GM23248 (cell line): ENCODE measurements around the gene TYRP1. TPM values are rescaled to one million over a fixed set of nuclear protein-coding genes. Genes with fewer than 3 reads are reported as not detected.

ENCODE experiments used
- DNase-seq: peaks from one replicate; pipeline ENCODE4 v3.0.0-alpha.2; 2015
- H2AFZ ChIP-seq: fragments of 200-600 bp; sonication (generic); 2 replicates; pipeline ENCODE4 v1.6.1; 2016; ENCODE audit warnings: antibody characterized with exemption
- H3F3A ChIP-seq: fragments of 200-600 bp; sonication (generic); 2 replicates; pipeline ENCODE4 v1.6.1; 2016; ENCODE audit warnings: mild to moderate bottlenecking, antibody characterized with exemption, mixed run types; ENCODE audit not compliant: insufficient read depth
- H3K27ac ChIP-seq: fragments of 200-600 bp; sonication (generic); 2 replicates; pipeline ENCODE4 v1.5.1; 2016; ENCODE audit warnings: mild to moderate bottlenecking
- H3K27me3 ChIP-seq: fragments of 200-600 bp; sonication (generic); replicated peaks from 2 replicates; pipeline ENCODE4 v1.6.1; 2016; ENCODE audit warnings: mild to moderate bottlenecking; ENCODE audit not compliant: insufficient read depth
- H3K36me3 ChIP-seq: fragments of 200-600 bp; sonication (generic); 2 replicates; pipeline ENCODE4 v1.6.1; 2016; ENCODE audit warnings: low read depth, mild to moderate bottlenecking
- H3K4me1 ChIP-seq: fragments of 200-600 bp; sonication (generic); 2 replicates; pipeline ENCODE4 v1.6.1; 2016; ENCODE audit warnings: mild to moderate bottlenecking; ENCODE audit not compliant: insufficient read depth
- H3K4me2 ChIP-seq: fragments of 200-600 bp; sonication (generic); one replicate; pipeline ENCODE4 v1.6.1; 2016; ENCODE audit warnings: mild to moderate bottlenecking; ENCODE audit not compliant: unreplicated experiment
- H3K4me3 ChIP-seq: fragments of 200-600 bp; sonication (generic); 2 replicates; pipeline ENCODE4 v1.5.1; 2016; ENCODE audit warnings: mild to moderate bottlenecking
- H3K79me2 ChIP-seq: fragments of 200-600 bp; sonication (generic); 2 replicates; pipeline ENCODE4 v1.6.1; 2016; ENCODE audit warnings: mild to moderate bottlenecking; ENCODE audit not compliant: insufficient read depth
- H3K9ac ChIP-seq: fragments of 200-600 bp; sonication (generic); 2 replicates; pipeline ENCODE4 v1.6.1; 2016; ENCODE audit warnings: mild to moderate bottlenecking
- H3K9me2 ChIP-seq: fragments of 200-600 bp; sonication (generic); 2 replicates; pipeline ENCODE4 v1.6.1; 2016; ENCODE audit warnings: mixed run types, mild to moderate bottlenecking, moderate library complexity; ENCODE audit not compliant: insufficient read depth
- H3K9me3 ChIP-seq: fragments of 200-600 bp; sonication (generic); one replicate; pipeline ENCODE4 v1.6.1; 2017; ENCODE audit warnings: low read depth
- H4K20me1 ChIP-seq: fragments of 200-600 bp; sonication (generic); 2 replicates; pipeline ENCODE4 v1.6.0; 2016; ENCODE audit not compliant: insufficient read depth
- EZH2 ChIP-seq: fragments of 200-600 bp; sonication (generic); IDR thresholded peaks from 2 replicates; pipeline ENCODE4 v1.6.1; 2018; ENCODE audit warnings: antibody characterized with exemption, mild to moderate bottlenecking; ENCODE audit not compliant: insufficient read depth, poor library complexity, severe bottlenecking
- EZH2phosphoT487 ChIP-seq: fragments of 200-600 bp; sonication (generic); IDR thresholded peaks from 2 replicates; pipeline ENCODE4 v1.6.1; 2018; ENCODE audit warnings: antibody characterized with exemption, moderate library complexity, mild to moderate bottlenecking, low read depth; ENCODE audit not compliant: insufficient read depth
- WGBS, 2 experiments: methylation state at CpG; one replicate each; pipeline ENCODE4 v1.1.6; 2015 to 2017; ENCODE audit warnings: low lambda C conversion rate in 2 of 2, low coverage in 1 of 2; ENCODE audit errors: missing lambda C conversion rate in 2 of 2; 5-methylcytosine and 5-hydroxymethylcytosine counted together
- in situ Hi-C: fragments of 300-500 bp; cut with MboI; formaldehyde crosslinking; loops from 2 replicates; pipeline ENCODE4 v1.15.0; 2020
- polyA plus RNA-seq: library from polyadenylated mRNA; unstranded; fragments of >200 nt; fragmentation: Nextera tagmentation; extraction: Ambion mirVana; gene quantifications from 2 replicates; pipeline ENCODE4 v1.2.1, GENCODE V29; 2016
- total RNA-seq: library from RNA; depleted of rRNA; stranded (reverse); fragments of >200 nt; shearing (Covaris generic); gene quantifications from 2 replicates; pipeline ENCODE4 v1.2.3, GENCODE V29; 2014

TYRP1 gene
- total and polyA plus RNA-seq, 2 experiments from 2014 or later = not detected

GRCh38 chr9:12739014-12739652 is 45.9 kb downstream of the TYRP1 start:
- no peaks in the 10 kb centered on the region for H3K27me3 ChIP-seq
- no peaks in the 10 kb centered on the region for H3K36me3 ChIP-seq
- TF ChIP-seq EZH2 (no peak), EZH2phosphoT487 (no peak)
- H3K4me2 ChIP-seq = no peak overlapping the region
- DNase-seq = peak; percentile 63
- H3K9me2 ChIP-seq = no peaks in the 10 kb centered on the region
- no peaks in the 10 kb centered on the region for H4K20me1 ChIP-seq
- H3K79me2 ChIP-seq = no peaks in the 10 kb centered on the region
- peaks cover 19% of the 10 kb centered on the region for H3K4me1 ChIP-seq
- H2AFZ ChIP-seq = no peak overlapping the region
- no peak overlapping the region for H3K4me3 ChIP-seq
- H3K9me3 ChIP-seq = no peaks in the 10 kb centered on the region
- H3K9ac ChIP-seq = no peak overlapping the region
- H3F3A ChIP-seq = 0 out of 2 replicates have a peak, but pooled peaks cover 9% of the 10 kb centered on the region
- in situ Hi-C loops = no loop called here
- H3K27ac ChIP-seq = peak overlapping the region; percentile 0; the same call in 1 of the 2 replicates

GRCh38 chr9:12740845-12741244 is 47.7 kb downstream of the TYRP1 start:
- Histone ChIP-seq H3K4me3 (no peak overlapping the region), H3K9me3 (no peaks in the 10 kb centered on the region), H3F3A (0 out of 2 replicates have a peak, but pooled peaks cover 9% of the 10 kb centered on the region), H2AFZ (no peak overlapping the region), H3K9ac (no peak overlapping the region), H3K79me2 (no peaks in the 10 kb centered on the region), H3K27me3 (no peaks in the 10 kb centered on the region), H3K4me2 (peak overlapping the region; percentile 43), H4K20me1 (no peaks in the 10 kb centered on the region), H3K9me2 (no peaks in the 10 kb centered on the region), H3K4me1 (peaks cover 19% of the 10 kb centered on the region), H3K27ac (no peak overlapping the region), H3K36me3 (no peaks in the 10 kb centered on the region)
- WGBS, 2 experiments = 66 to 75% methylated on average over 2 of the region's 2 CpGs
- TF ChIP-seq EZH2phosphoT487 = no peak
- no peak for TF ChIP-seq EZH2
- in situ Hi-C loops = no loop called here
- DNase-seq = peak; percentile 72

GRCh38 chr9:12748016-12748415 is 54.8 kb downstream of the TYRP1 start:
- Histone ChIP-seq H4K20me1 (no peaks in the 10 kb centered on the region), H3K36me3 (no peaks in the 10 kb centered on the region), H3K9ac (no peak overlapping the region), H3K4me3 (no peak overlapping the region), H3K79me2 (no peaks in the 10 kb centered on the region), H3K9me3 (no peaks in the 10 kb centered on the region), H3K27ac (peak overlapping the region; percentile 46), H3K27me3 (no peaks in the 10 kb centered on the region), H3F3A (no peaks in the 10 kb centered on the region), H3K4me2 (no peak overlapping the region), H2AFZ (0 out of 2 replicates have a peak overlapping the region, but pooled peaks have one; percentile 21), H3K4me1 (peaks cover 8% of the 10 kb centered on the region), H3K9me2 (no peaks in the 10 kb centered on the region)
- 54 to 64% methylated on average over 1 of the region's 1 CpG for WGBS, 2 experiments
- TF ChIP-seq EZH2 (no peak), EZH2phosphoT487 (no peak)
- in situ Hi-C loops = no loop called here
- DNase-seq = peak; percentile 81

GRCh38 chr9:12748954-12749353 is 55.8 kb downstream of the TYRP1 start:
- Histone ChIP-seq H3K9ac (no peak overlapping the region), H2AFZ (no peak overlapping the region)

More at GRCh38 chr9:12748954-12749353, 55.8 kb downstream of the TYRP1 start:
- TF ChIP-seq EZH2 (no peak), EZH2phosphoT487 (no peak)
- no peak for DNase-seq
- Histone ChIP-seq H3K4me1 (peaks cover 8% of the 10 kb centered on the region), H3K9me2 (no peaks in the 10 kb centered on the region), H3K36me3 (no peaks in the 10 kb centered on the region), H3K27ac (no peak overlapping the region), H3F3A (no peaks in the 10 kb centered on the region), H4K20me1 (no peaks in the 10 kb centered on the region), H3K4me3 (no peak overlapping the region), H3K4me2 (no peak overlapping the region), H3K79me2 (no peaks in the 10 kb centered on the region), H3K27me3 (no peaks in the 10 kb centered on the region), H3K9me3 (no peaks in the 10 kb centered on the region)
- in situ Hi-C loops = no loop called here
